HG03442 (cell line): ENCODE data around the gene TAS2R7.
"Not testable (repeated sequence)": the region's sequence is repeated elsewhere in the genome, so short reads cannot be mapped to it uniquely, and the experiment has no call there.

Experiments
- ATAC-seq: cut with Tn5 transposase; IDR thresholded peaks from one replicate; pipeline ENCODE4 v1.9.1; 2021; ENCODE audit warnings: mild to moderate bottlenecking, moderate library complexity; ENCODE audit not compliant: unreplicated experiment

The TAS2R7 gene

GRCh38 chr12:10802587-10802986, at the start of gene TAS2R7:
TSS of gene TAS2R7 (minus strand) at chr12:10802627. CDS start at chr12:10802570, 57 bp downstream.
- ATAC-seq, result no peak

- ATAC-seq, result no peak
Observed at GRCh38 chr12:10851243-10851858, 48.9 kb upstream of the TAS2R7 start.

- no peak for ATAC-seq
Observed at GRCh38 chr12:10849425-10849878, 47.0 kb upstream of the TAS2R7 start, which contains the start of gene PRR4. TSS of gene PRR4 (minus strand) at chr12:10849475. CDS start at chr12:10849437, 38 bp downstream.

- no peak for ATAC-seq
Observed at GRCh38 chr12:10847744-10848143, 45.3 kb upstream of the TAS2R7 start.

GRCh38 chr12:10842862-10843261, 40.4 kb upstream of the TAS2R7 start:
- no peak for ATAC-seq

GRCh38 chr12:10838461-10838860, 36.0 kb upstream of the TAS2R7 start:
- ATAC-seq, result no peak

- ATAC-seq, result no peak
Observed at GRCh38 chr12:10829994-10830393, 27.6 kb upstream of the TAS2R7 start.

- no peak for ATAC-seq
Observed at GRCh38 chr12:10826258-10826657, 23.8 kb upstream of the TAS2R7 start, which contains the start of gene TAS2R10. TSS of gene TAS2R10 (minus strand) at chr12:10826358. CDS start at chr12:10826269, 89 bp downstream.

GRCh38 chr12:10824957-10825356, 22.5 kb upstream of the TAS2R7 start:
- no peak for ATAC-seq

GRCh38 chr12:10811883-10812536, 9.6 kb upstream of the TAS2R7 start:
- no peak for ATAC-seq

GRCh38 chr12:10810068-10810467, 7.6 kb upstream of the TAS2R7 start, which contains the start of gene TAS2R9:
TSS of gene TAS2R9 (minus strand) at chr12:10810168. CDS start at chr12:10810075, 93 bp downstream.
- ATAC-seq, result no peak

GRCh38 chr12:10807186-10807585, 4.8 kb upstream of the TAS2R7 start, which contains the start of gene TAS2R8:
TSS of gene TAS2R8 (minus strand) at chr12:10807286. CDS start at chr12:10806980, 306 bp downstream.
- no peak for ATAC-seq

- ATAC-seq, result no peak
Observed at GRCh38 chr12:10801741-10802140, 686 bp downstream of the TAS2R7 start.

GRCh38 chr12:10794222-10794621, 8.2 kb downstream of the TAS2R7 start:
- no peak for ATAC-seq

GRCh38 chr12:10791769-10792168, 10.7 kb downstream of the TAS2R7 start:
- not testable (repeated sequence) for ATAC-seq

- no peak for ATAC-seq
Observed at GRCh38 chr12:10783252-10783651, 19.2 kb downstream of the TAS2R7 start.

GRCh38 chr12:10779103-10779502, 23.3 kb downstream of the TAS2R7 start:
- no peak for ATAC-seq

GRCh38 chr12:10771132-10771733, 31.2 kb downstream of the TAS2R7 start:
- ATAC-seq, result no peak

- no peak for ATAC-seq
Observed at GRCh38 chr12:10759657-10760056, 42.8 kb downstream of the TAS2R7 start.

GRCh38 chr12:10756194-10756593, 46.2 kb downstream of the TAS2R7 start:
- ATAC-seq, result no peak

GRCh38 chr12:10753059-10753458, 49.4 kb downstream of the TAS2R7 start:
- ATAC-seq, result no peak
